LHCN-M2 (cell line): ENCODE measurements around the gene TBL1XR1. TPM values are rescaled to one million over a fixed set of nuclear protein-coding genes. Genes with fewer than 3 reads are reported as not detected.
A peak's percentile ranks its signal among the peaks of the same experiment; 100 is the strongest.
"Not testable (repeated sequence)": the region's sequence is repeated elsewhere in the genome, so short reads cannot be mapped to it uniquely, and the experiment has no call there.

Experiments used
- DNase-seq: peaks from one replicate; pipeline ENCODE4 v3.0.0-alpha.2; 2012; ENCODE audit warnings: low read depth
- total RNA-seq: library from RNA; depleted of rRNA; stranded (reverse); fragments of >200 nt; gene quantifications from 2 replicates; pipeline ENCODE4 v1.2.3, GENCODE V29; 2014

TBL1XR1 gene
- total RNA-seq, 1 experiment from 2014 or later, result 78.2 TPM

DNA sequence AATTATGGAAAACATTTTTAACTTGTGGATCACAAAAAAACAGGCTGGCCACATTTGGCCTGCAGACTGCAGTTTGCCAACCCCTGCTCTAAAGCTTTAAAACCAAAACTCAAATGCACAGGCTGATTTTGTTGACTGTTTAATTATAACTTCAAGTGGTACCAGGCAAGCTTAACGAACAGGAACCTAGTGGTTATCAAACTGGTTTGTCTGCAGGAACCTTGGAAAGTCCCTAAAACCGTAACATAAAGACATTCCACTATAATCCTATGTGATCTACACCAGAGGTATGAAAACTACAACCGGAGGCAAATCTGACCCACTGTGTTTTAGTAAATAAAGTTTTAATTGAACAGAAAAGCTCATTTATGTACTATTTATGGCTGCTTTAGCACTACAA is 52.4 kb downstream of the TBL1XR1 start:
- DNase-seq, result no peak

DNA sequence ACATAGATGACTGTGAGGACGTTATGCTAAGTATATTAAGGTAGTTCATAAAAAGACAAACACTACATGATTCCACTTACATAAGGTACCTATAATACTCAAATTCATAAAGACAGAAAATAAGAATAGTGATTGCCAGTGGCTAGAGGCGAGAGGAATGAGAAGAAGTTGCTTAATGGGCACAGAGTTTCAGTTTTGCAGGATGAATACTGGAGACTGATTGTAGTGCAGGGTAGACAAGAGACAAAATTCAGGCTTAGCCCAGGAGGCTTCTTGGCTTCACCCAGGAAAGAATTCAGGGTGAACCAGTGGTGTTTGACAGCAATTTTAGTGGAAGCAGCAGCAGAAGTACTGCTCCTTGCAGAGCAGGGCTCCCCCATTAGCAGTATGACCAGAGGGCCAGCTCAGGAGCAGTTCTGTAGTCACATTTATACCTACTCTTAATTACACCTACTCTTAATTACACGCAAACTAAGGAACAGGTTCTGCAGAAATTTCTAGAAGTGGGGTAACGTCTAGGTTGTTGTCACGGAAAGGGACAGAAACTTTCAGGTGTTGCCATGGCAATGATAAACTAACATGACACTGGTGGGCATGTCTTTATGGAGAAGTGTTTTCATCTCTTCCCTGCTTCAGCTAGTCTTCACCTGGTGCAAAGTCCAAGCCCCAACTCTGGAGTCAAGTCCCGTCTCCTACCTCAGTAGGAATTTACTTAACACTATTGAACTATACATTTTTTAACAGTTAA is 55.2 kb downstream of the TBL1XR1 start:
- DNase-seq, result no peak

DNA sequence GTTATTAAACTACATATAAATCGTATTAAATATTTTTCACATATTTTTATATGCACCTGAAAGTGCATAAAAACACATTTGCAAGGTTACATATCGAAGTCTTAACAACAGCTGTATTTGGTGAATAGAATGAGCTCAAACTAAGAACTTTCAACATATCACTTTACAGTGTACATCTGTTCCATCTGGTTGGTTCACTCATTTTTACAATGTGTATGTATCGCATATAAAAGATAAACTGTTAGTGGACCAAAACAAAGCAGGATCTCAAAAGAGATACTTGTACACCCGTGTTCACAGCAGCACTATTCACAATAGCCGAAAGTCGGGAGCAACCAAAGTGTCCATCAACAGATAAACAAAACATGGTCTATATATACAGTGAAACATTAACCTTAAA is 55.8 kb downstream of the TBL1XR1 start:
- DNase-seq, result peak; percentile 35

DNA sequence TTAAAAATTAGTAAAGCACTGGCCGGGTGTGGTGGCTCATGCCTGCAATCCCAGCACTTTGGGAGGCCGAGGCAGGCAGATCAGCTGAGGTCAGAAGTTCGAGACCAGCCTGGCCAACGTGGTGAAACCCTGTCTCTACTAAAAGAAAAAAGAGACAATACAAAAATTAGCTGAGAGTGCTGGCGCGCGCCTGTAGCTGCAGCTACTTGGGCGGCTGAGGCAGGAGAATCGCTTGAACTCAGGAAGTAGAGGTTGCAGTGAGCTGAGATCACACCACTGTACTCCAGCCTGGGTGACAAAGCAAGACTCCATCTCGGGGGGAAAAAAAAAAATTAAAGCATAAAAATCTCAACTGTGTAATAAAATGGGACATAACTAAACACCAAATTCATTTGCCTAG is 58.1 kb downstream of the TBL1XR1 start:
- DNase-seq, result not testable (repeated sequence)

DNA sequence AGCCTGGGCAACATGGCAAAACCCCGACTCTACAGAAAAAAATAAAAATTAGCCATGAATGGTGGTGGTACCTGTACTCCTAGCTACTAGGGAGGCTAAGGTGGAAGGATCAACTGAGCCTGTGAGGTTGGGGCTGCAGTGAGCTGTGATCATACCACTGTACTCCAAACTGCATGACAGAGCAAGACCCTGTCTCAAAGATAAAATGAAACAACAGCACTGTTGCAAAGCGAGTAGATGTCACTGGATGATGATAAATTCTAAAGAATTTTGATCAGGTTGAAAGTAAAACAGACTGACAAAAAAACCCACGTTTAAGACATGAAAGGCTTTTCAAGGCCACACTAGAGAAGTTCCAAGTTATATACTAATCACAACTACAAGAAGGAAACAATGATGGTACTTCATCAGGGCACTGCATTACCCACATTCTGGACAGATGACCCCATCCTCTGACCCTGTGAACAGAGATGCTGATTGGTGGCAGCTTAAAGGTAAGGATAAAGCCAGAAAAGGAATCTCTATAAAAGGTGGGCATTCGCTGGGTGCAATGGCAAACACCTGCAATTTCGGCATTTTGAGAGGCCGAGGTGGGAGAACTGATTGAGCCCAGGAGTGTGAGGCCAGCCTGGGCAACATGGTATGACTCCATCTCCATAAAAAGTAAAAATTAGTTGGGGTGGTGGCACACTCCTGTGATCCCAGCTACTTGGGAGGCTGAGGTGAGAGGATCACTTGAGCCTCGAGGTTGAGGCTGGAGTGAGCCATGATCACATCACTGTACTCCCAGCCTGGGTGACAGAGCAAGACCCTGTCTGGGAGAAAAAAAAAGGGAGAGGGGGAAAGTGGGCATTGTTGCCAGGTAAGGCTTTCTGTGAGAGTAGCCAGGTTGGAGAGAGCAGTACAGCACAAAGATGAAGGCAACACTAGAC is 59.2 kb downstream of the TBL1XR1 start:
- no peak for DNase-seq

DNA sequence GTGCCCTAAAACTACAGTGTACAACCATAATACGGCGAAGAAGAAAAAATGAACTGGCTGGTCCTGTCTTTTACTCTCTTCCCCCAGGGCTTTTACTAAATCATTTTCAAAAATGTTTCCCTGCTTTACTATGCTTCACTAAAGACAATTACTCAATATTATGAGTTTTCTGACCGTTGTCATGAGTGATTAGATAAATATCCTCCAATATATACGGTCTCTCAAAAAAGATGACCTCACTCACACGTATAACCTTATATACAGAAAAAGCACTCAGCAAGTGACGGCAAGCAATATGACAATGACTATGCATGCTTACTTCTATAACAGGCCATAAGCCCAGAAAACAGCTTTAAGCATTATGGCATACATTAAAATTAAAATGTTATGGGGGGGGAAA is 60.5 kb downstream of the TBL1XR1 start:
- no peak for DNase-seq

DNA sequence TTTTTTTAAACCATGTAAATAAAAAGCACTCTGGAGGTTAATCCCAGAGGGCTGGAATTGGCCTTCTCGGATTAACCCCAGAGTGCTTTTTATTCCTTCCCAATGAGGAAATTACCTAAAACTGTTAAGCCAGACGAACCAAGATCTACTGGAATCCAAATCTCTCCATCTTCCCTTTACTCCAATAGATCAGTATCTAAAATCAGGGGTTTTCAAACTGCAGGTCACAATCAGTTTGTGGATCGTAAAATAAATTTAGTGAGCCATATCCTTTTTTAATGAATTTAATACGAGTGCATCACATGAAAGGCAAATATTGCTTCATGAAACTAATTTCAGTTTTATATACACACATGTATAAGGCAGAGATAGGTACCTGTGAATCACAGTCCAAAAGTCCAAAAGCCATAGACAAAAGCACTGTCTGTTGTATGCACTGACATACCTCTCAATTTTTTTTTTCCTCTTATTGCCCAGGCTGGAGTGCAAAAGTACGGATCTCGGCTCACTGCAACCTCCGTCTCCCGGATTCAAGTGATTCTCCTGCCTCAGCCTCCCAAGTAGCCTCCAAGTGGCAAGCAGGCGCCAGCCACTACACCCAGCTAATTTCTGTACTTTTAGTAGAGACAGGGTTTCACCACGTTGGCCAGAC is 61.3 kb downstream of the TBL1XR1 start:
- DNase-seq, result no peak

DNA sequence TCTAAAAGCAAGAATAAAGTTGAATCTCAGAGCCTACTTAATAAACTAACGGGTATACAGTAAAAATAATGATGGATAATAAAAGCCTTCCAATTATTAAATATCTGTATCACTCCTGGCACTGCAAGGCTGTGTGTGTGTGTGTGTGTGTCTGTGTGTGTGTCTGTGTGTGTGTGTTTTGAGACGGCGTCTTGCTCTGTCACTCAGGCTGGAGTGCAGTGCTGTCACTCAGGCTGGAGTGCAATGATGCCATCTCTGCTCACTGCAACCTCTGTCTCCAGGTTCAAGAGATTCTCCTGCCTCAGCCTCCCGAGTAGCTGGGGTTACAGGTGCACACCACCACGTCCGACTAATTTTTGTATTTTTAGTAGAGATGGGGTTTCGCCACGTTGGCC is 62.5 kb downstream of the TBL1XR1 start:
- no peak for DNase-seq

DNA sequence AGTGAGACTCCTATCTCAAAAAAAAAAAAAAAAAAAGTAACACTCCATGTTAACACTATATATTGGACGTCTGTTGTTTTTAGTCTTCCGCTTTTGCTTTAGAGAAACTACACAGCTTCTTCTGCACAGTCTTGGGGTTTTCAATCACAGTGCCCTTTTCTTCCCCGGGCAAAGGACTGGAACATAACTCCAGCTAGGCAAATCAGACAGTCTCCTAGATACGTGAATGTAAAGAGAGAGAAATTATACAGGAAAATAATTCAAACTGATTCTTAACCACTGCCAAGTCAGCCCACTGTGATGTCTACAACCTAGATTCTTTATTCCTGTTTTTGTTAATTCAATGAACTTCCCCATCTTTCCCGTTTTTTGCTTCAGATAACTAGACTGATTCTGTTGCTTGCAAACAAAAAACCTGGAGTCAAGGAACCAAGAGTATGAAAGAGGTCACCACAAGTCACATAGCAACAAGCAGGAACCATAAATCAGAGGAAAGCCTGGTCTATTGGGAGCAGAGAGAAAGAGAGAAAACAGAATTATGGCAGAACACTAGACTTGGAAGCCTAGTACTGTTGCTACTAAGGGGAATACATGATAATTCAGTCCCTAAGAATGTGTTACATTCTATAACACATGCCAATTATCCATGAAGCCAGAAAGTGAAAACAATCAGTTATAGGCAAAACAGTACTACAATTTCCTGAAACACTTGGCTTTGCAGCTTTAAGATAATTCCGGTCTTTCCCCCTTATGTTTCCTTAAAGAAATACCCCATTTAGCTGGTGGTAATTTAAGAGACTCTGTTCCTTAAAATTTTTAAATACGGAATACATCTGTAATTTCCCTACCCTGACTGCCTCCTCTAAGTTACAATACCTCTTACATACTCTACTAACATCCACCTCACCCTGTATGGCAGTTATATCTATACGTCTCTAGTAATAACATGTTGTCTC is 63.1 kb downstream of the TBL1XR1 start:
- DNase-seq, result no peak

DNA sequence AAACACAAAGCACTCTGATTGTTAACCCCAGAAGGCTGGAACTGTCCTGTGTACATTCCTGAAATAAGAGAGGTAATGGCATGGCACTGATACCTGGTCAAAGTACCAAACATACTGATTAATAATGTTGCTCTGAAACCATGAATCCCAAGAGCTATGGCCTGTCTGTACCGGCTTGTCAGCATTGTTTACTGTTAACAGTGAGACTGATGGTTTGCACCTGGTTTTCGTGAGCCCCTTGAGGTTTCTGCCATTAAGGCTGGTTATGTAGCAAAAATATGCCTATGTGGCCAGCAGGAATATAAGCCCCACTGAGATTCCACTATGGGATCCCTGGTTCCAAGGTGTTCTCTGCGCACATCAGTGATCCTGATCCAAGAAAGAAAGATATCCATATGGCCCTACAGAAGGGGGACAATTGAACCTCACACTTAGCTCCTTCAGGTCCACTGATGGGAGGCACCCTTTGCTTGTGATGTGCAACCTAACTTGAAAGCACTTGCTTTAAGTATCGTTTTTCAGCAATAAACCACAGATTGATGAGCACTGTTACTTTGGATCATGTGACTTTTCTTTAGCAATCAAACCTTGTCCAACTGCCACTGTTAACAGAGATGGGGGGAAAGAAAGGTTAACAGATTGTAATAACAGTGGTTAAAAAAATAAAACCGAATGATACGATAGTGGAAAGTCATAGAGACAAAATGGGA is 65.2 kb downstream of the TBL1XR1 start:
- DNase-seq, result no peak

DNA sequence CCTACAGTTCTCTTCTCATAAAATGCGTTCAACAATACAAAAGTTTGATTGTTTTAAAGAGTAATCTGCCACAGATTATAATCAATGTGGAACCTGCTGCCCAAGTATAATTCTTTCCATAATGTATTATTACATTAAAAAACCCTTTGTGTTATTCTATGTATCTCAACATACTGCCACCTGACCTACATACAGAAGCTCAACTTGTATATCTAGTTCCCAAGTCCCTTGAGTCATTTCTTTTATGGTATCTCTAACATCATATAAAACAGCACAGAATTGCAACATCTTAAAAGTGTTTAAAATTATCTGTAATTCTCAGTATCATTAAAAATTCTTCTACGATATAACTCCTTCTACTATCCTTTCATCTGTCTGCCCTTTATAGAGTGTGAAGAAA is 70.3 kb downstream of the TBL1XR1 start:
- no peak for DNase-seq

DNA sequence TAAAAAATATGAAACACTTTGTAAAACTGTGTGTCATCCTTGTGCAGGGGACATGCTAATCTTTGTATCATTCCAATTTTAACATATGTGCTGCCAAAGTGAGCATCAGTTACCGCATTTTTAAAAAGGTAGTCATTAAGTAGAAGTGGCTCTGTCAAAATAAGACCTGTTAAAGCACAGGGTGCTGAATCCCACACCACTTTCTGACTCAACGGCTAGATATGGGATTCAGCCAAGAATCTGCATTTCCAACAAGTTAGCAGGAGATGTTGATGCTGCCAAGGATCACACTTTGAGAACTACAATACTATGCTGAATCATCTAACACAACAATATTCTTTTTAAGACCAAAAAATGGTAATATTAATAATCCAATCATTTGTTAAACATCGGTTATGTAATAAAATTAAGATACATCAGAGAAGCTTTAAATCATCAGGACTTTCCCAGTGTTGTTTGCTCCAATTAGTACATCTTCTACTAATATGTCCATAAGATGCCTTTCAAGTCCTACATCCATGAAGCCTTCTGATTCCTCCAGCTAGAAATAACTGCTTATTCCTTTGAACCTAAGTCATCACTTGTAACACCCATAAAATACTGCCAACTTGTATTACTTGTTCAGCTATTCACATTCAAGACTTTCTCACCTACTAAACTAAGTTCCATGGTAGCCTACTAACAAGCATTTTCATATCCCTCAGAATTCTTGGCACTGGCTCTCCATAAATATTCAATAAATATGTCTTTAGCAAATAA is 71.1 kb downstream of the TBL1XR1 start:
- peak; percentile 91 for DNase-seq

DNA sequence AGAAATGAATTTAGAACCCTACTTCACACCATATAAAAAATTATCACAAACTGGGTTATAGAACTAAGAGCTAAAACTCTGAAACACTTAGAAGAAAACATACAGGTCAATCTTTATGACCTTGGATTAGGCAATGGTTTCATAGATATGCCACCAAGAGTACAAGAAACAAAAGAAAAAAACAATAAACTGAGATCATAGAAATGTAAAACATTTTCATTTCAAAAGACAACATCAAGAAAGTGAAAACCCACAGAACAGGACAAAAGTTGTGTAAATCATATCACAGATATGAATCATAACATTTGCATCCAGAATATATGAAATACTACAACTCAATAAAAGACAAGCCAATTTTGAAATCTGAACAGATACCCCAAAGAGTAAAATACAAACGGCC is 72.4 kb downstream of the TBL1XR1 start:
- DNase-seq, result peak; percentile 56

DNA sequence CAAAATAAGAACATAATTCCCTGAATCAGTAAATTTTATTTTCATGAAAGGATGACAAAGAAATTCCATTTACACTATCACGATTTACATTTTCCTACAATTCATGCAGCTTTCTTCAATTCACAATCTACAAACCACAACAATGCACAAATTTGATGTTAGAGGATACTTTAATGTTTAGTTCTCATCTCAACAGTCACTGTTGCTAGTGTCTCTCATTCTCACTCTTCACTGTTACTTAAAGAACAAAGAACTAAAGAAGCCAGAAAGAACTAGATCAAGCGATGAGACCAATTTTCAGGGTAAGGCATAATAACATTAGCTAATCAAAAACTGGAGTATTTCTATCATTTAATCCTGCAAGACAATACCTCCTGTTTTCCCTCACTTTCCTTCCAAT is 73.5 kb downstream of the TBL1XR1 start:
- no peak for DNase-seq

DNA sequence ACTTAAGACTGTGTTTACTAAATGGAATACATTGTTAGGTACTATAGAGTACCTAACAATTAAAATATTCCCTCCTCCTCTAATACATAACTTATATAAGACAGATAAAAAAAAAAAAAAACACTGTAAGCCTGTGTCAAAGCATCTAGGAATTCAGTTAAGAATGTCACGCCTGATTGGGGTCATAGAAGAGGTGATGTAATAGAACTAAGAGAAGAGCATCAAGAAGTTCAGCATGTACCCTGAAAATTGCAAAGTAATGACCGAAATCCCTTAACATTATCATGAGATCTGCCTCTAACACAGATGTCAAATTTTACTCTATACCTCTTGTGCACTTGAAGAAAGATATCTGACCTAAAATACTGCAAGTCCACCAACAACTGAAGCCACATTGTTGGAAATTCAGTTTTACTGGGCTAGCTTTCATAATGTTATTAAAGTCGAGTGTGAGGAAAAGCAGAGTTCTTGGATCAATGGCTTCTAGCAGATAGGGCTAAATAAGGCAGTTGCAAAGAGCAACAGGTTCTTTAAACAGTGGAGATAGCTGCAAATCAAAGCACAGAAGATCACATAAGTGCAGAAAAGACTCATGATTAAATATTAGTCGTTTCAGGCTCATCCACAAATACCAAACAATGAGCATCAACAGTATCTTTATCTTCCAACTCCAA is 75.0 kb downstream of the TBL1XR1 start:
- DNase-seq, result no peak

DNA sequence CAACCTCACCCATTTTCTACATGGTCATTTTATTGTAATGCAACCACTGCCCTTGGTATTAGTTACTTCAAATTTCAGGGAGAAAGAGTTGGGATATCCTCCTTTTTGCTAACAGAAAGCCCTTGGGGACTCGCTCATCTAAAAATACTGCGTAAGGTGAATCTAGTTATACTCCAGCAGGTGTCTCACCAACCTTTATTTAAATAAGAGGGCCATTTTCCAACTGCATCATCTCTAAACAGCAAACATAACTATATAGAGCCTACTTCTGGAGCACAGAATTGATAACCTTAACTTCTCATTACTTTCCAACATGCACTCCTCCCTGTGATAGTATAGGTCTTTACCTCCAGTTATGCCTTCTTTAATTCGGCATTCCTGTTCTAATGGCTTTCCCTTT is 77.5 kb downstream of the TBL1XR1 start:
- no peak for DNase-seq

DNA sequence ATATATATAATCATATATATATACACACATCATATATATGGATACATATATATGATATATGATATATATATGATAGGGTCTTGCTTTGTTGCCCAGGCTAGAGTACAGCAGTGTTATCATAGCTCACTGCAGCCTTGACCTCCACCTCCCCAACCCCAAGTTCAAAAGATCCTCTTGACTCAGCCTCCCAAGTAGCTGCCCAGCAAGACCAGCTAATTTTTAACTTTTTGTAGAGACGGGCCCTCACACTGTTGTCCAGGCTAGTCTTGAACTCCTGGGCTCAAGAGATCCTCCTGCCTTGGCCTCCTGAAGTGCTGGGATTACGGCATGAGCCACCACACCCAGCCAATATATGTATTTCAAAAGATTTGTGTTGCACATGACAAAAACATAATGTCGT is 83.0 kb downstream of the TBL1XR1 start:
- DNase-seq, result no peak

DNA sequence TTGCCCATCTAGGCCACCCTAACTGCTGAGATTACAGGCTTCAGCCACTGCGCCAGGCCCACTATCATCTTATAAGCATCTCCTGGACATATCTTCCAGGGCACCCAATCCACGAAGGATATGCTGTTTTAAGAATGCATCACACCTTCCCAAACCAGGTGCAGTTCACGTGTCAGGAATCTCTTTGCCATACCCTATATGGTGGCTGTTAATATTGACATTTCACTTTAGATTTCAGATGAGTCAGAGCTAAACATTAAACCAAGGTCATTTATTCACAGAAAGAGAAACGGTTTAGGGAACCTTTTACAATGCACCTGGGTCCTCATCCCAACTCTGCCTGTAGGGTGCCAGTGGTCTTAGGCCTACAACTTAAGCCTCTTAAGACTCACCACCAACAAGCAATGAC is 85.7 kb downstream of the TBL1XR1 start:
- no peak for DNase-seq

DNA sequence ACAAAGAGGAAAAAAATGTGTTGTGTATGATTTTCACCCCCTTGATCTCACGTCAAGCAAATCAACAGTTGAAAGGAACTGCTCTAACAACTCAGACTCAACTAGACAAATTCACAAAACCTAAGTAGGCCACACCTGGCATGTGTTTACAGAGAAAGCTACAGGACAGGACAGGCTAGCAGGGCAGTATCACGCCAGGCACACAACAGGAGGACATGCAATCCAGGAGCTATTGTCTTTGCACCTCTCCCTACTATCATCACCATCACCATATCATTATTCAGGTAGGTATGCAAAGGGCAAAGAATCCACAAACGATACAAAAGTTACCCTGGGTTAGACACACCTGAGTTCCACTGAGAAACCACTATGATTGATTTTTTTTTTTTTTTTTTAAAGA is 86.4 kb downstream of the TBL1XR1 start:
- DNase-seq, result no peak
